ENCODE measurements around the gene S100A3. TPM values are rescaled to one million over a fixed set of nuclear protein-coding genes. Genes with fewer than 3 reads are reported as not detected.

Gene S100A3
- total and polyA plus RNA-seq, 2 of the 13 experiments (the other 11 are each of a cell fraction or from before 2014, with no cell fraction given) = 2.5 to 4.5 TPM

- FAIRE-seq (no peak), ATAC-seq (no peak), DNase-seq (ENCODE audit: low spot score) (no peak)
- Histone ChIP-seq H2AFZ (ENCODE audit: low read length) (no peak overlapping the region), H3K9ac (ENCODE audit: insufficient read depth, low read depth, low read length) (no peak overlapping the region), H3K27ac (ENCODE audit: extremely low read length, insufficient read depth, low read length) (no peak overlapping the region), H3K4me3 (replicated peaks in 1 of 3; ENCODE audit: insufficient read depth in 1 of 3, low read depth in 2 of 3, low read length in 3 of 3) (no peak overlapping the region), H3K4me1 (ENCODE audit: insufficient read depth, low read length) (peaks cover 5% of the 10 kb centered on the region; the same call in 1 of the 2 replicates), H3K79me2 (ENCODE audit: insufficient read depth, low read length) (no peaks in the 10 kb centered on the region), H3K9me3 (ENCODE audit: low read length) (no peaks in the 10 kb centered on the region), H3K27me3 (ENCODE audit: control insufficient read depth in 1 of 2, insufficient read depth in 2 of 2, low read length in 2 of 2) (no peaks in the 10 kb centered on the region; a peak in 1 of 5 replicates), H3K36me3 (replicated peaks in 1 of 2; ENCODE audit: control insufficient read depth in 1 of 2, insufficient read depth in 2 of 2, low read length in 2 of 2) (no peaks in the 10 kb centered on the region), H4K20me1 (ENCODE audit: insufficient read depth, low read length) (no peaks in the 10 kb centered on the region), H3K4me2 (ENCODE audit: low read depth, low read length) (no peak overlapping the region)
- intact Hi-C loops (cut with micrococcal nuclease; ENCODE audit: unreplicated experiment) = no loop called here
- ChIA-PET CTCF (ENCODE audit: low intra/inter-chr PET ratio, low total read pairs) (no interaction called here), POLR2A (interaction anchor here (1.1 to 1.5 kb wide), 4 partner anchors 9 to 60 kb away, joined by 3 to 5 read pairs (median 4); partner anchors contain the start of gene CHTOP)
- 17% methylated on average over 9 of the region's 9 CpGs for WGBS (ENCODE audit: low lambda C conversion rate)
- in situ Hi-C loops (cut with HindIII; ENCODE audit: extremely low pct_ligation_motif_present, low pct_unique_long_range_greater_than_20kb) = no loop called here
- TF ChIP-seq PLRG1 (conservative IDR thresholded peaks at IDR 0.05) (no peak), ZNF232 (CRISPR knock-in tag; IDR thresholded peaks at IDR 0.05; ENCODE audit: borderline replicate concordance) (no peak), ZNF3 (CRISPR knock-in tag; IDR thresholded peaks at IDR 0.05) (no peak), REXO4 (CRISPR knock-in tag; IDR thresholded peaks at IDR 0.05; ENCODE audit: borderline replicate concordance) (no peak), BRD4 (CRISPR knock-in tag; IDR thresholded peaks at IDR 0.05) (no peak), HMGA1 (CRISPR knock-in tag; conservative IDR thresholded peaks at IDR 0.05) (no peak), ZNF333 (CRISPR knock-in tag; IDR thresholded peaks at IDR 0.05; ENCODE audit: borderline replicate concordance) (no peak), ZBTB37 (CRISPR knock-in tag; IDR thresholded peaks at IDR 0.05) (no peak), ZFP82 (CRISPR knock-in tag; IDR thresholded peaks at IDR 0.05; ENCODE audit: borderline replicate concordance) (no peak), DRAP1 (CRISPR knock-in tag; IDR thresholded peaks at IDR 0.05) (no peak), CHD4 (IDR thresholded peaks at IDR 0.05; ENCODE audit: borderline replicate concordance, low read length) (no peak), PBX3 (CRISPR knock-in tag; IDR thresholded peaks at IDR 0.05; ENCODE audit: borderline replicate concordance) (no peak), ZBTB2 (CRISPR knock-in tag; IDR thresholded peaks at IDR 0.05; ENCODE audit: low read depth) (no peak), MEIS2 (CRISPR knock-in tag; IDR thresholded peaks at IDR 0.05) (no peak), KDM4B (CRISPR knock-in tag; IDR thresholded peaks at IDR 0.05) (no peak), FUBP1 (CRISPR knock-in tag; IDR thresholded peaks at IDR 0.05; ENCODE audit: borderline replicate concordance) (no peak), SMARCE1 (IDR thresholded peaks at IDR 0.05; ENCODE audit: borderline replicate concordance) (no peak)
- no TSS peak for BruUV-seq (replicated peaks)
Measured at GRCh38 chr1:153577624-153578051, 28.6 kb upstream of the S100A3 start.

All from HepG2 (cell line).